GM12878 (cell line): ENCODE measurements around the gene PROCA1. TPM values are rescaled to one million over a fixed set of nuclear protein-coding genes. Genes with fewer than 3 reads are reported as not detected.

Source experiments
- ATAC-seq: fragments of 200-7000 bp; cut with Tn5 transposase; 3 replicates; pipeline ENCODE4 v1.9.1; 2020; ENCODE audit warnings: mild to moderate bottlenecking, moderate library complexity
- BruUV-seq: library from RNA; stranded (reverse); fragments of 400-500 nt; replicated peaks from 2 replicates; lab custom pipeline; 2021; lab: Mats Ljungman, UMichigan
- CTCF ChIA-PET: fragments of 300-600 bp; sonication (Branson Sonifier 250); formaldehyde crosslinking; extraction: SDS; loops from one replicate; lab custom pipeline; 2021; ENCODE audit warnings: inconsistent platforms; lab: Yijun Ruan, JAX
- POLR2A ChIA-PET: fragments of 350-600 bp; formaldehyde crosslinking; extraction: SDS; loops from one replicate; lab custom pipeline; 2021; ENCODE audit warnings: inconsistent platforms; lab: Charles Lee
- RAD21 ChIA-PET: fragments of 300-600 bp; sonication (Branson Sonifier 250); formaldehyde crosslinking; loops from one replicate; lab custom pipeline; 2023; ENCODE audit warnings: antibody characterized with exemption; ENCODE audit not compliant: unreplicated experiment; lab: Charles Lee
- SMC1A ChIA-PET: fragments of 300-600 bp; sonication (Branson Sonifier 250); formaldehyde crosslinking; loops from one replicate; lab custom pipeline; 2023; ENCODE audit not compliant: unreplicated experiment, uncharacterized antibody; lab: Charles Lee
- DNase-seq: peaks from one replicate; pipeline ENCODE4 v3.0.0-alpha.2; 2011; ENCODE audit warnings: low read depth, low spot score
- FAIRE-seq: peaks from 3 replicates; lab custom pipeline; 2011; peaks lifted over from hg19 to GRCh38; lab: Jason Lieb, UNC
- H2AFZ ChIP-seq: 2 replicates; pipeline ENCODE4 v1.6.0; 2011; ENCODE audit warnings: low read depth, low read length, control low read depth; ENCODE audit not compliant: control insufficient read depth
- H3K27ac ChIP-seq: 2 replicates; pipeline ENCODE4 v1.5.1; 2011; ENCODE audit warnings: control low read depth; ENCODE audit not compliant: control insufficient read depth, insufficient read depth
- H3K27me3 ChIP-seq, 2 experiments: replicated peaks in 1 of 2; 2 replicates each; pipeline versions ENCODE4 v1.6.0 to v1.6.1; 2011; ENCODE audit warnings: low read length in 1 of 2; ENCODE audit not compliant: control insufficient read depth in 2 of 2, insufficient read depth in 2 of 2
- H3K36me3 ChIP-seq, 2 experiments: 2 replicates each; pipeline ENCODE4 v1.5.1; 2011; ENCODE audit warnings: low read length in 1 of 2; ENCODE audit not compliant: control insufficient read depth in 2 of 2, insufficient read depth in 2 of 2
- H3K4me1 ChIP-seq: 2 replicates; pipeline ENCODE4 v1.6.1; 2011; ENCODE audit warnings: mild to moderate bottlenecking, low read length, moderate library complexity, mixed read lengths; ENCODE audit not compliant: control insufficient read depth, insufficient read depth
- H3K4me2 ChIP-seq: 2 replicates; pipeline ENCODE4 v1.6.0; 2011; ENCODE audit warnings: control low read depth; ENCODE audit not compliant: control insufficient read depth, insufficient read depth
- H3K4me3 ChIP-seq: fragments of 200-600 bp; sonication (generic); 2 replicates; pipeline ENCODE4 v1.5.1; 2016
- H3K79me2 ChIP-seq: 2 replicates; pipeline ENCODE4 v1.6.0; 2011; ENCODE audit warnings: low read length; ENCODE audit not compliant: control insufficient read depth, insufficient read depth
- H3K9ac ChIP-seq: 2 replicates; pipeline ENCODE4 v1.8.0; 2011; ENCODE audit warnings: low read length, control low read depth, mixed read lengths; ENCODE audit not compliant: control insufficient read depth, insufficient read depth
- H3K9me3 ChIP-seq: replicated peaks from 3 replicates; pipeline ENCODE4 v1.5.1; 2011; ENCODE audit warnings: mild to moderate bottlenecking, low read length; ENCODE audit not compliant: control insufficient read depth, insufficient read depth
- H4K20me1 ChIP-seq: 2 replicates; pipeline ENCODE4 v1.6.0; 2011; ENCODE audit not compliant: control insufficient read depth, insufficient read depth
- SREBF2 ChIP-seq: IDR thresholded peaks from 2 replicates; pipeline ENCODE4 v1.6.1; 2012; ENCODE audit warnings: mild to moderate bottlenecking, low read length
- ZNF207 ChIP-seq: fragments of 450-650 bp; IDR thresholded peaks from 2 replicates; pipeline ENCODE4 v1.6.1; 2014; ENCODE audit warnings: antibody characterized with exemption, mild to moderate bottlenecking, borderline replicate concordance
- WGBS: methylation state at CpG from one replicate; pipeline ENCODE4 v1.1.6; 2016; ENCODE audit warnings: low lambda C conversion rate; ENCODE audit not compliant: insufficient replicate concordance, insufficient coverage; ENCODE audit errors: missing lambda C conversion rate; 5-methylcytosine and 5-hydroxymethylcytosine counted together
- in situ Hi-C: fragments of 300-500 bp; cut with MboI; formaldehyde crosslinking; loops from 9 replicates; pipeline ENCODE4 v1.14.3; 2018; ENCODE audit warnings: mixed read lengths
- intact Hi-C: fragments of 100-400 bp; cut with micrococcal nuclease; formaldehyde crosslinking; loops from one replicate; pipeline ENCODE4 v1.14.2; 2022; ENCODE audit not compliant: unreplicated experiment
- polyA plus RNA-seq, 11 experiments: library from polyadenylated mRNA; depleted of rRNA in 4 of 11; unstranded in 6 of 11; stranded (reverse) in 5 of 11; fragments of >200 nt; fragmentation: Nextera tagmentation in 4 of 11; fragmentation: Illumina TruSeq in 1 of 11; extraction: Ambion mirVana in 4 of 11; extraction: Trizol in 1 of 11; gene quantifications; 1 replicate in 1 of 11; 2 replicates in 10 of 11; pipeline versions ENCODE4 v1.2.1 to v1.2.3, GENCODE V29; 2011 to 2016; ENCODE audit warnings: inconsistent platforms in 2 of 11, missing spikeins in 2 of 11, low read depth in 1 of 11
- total RNA-seq, 4 experiments: library from RNA; depleted of rRNA in 3 of 4; stranded (reverse); fragments of >200 nt in 3 of 4; fragmentation: Illumina TruSeq in 1 of 4; extraction: Trizol in 1 of 4; gene quantifications; 2 replicates each; pipeline versions ENCODE4 v1.2.1 to v1.2.3, GENCODE V29; 2013 to 2021
- TF ChIP-seq, protein P1 (sequence below): IDR thresholded peaks from 2 replicates; pipeline ENCODE4 v1.6.1; 2011; ENCODE audit warnings: borderline replicate concordance, low read depth, mild to moderate bottlenecking, moderate library complexity, mixed read lengths, low read length; ENCODE audit not compliant: insufficient read depth; ENCODE audit errors: extremely low read length
- TF ChIP-seq, protein P2 (sequence below): fragments of 450-650 bp; formaldehyde crosslinking; IDR thresholded peaks from 2 replicates; pipeline ENCODE4 v1.5.0; 2022; ENCODE audit warnings: mild to moderate bottlenecking, missing genetic modification characterization

PROCA1 gene
- total and polyA plus RNA-seq, 10 of the 15 experiments (the other 5 are each of a cell fraction or from before 2014, with no cell fraction given), result 0.35 to 4.8 (median 1.4) TPM

DNA sequence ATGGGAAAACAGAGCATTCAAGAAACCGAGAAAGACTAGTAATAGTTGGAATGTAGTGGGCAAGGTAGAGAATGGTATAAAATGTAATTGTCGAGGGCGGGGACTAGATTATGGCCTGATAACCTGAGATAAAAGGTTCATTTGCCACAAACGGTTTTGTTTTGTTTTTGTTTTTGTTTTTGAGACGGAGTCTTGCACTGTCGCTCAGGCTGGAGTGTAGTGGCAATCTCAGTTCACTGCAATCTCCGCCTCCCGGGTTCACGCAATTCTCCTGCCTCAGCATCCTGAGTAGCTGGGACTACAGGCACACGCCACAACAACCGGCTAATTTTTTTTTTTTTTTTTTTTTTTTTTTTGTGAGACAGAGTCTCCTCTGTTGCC is 18.3 kb upstream of the PROCA1 start:
- RAD21 ChIA-PET, result interaction anchor here (0.7 to 6.8 kb wide), 5 partner anchors 10 to 172 kb away, joined by 3 to 375 read pairs (median 7); partner anchors contain the start of genes RPL23A and TRAF4
- Histone ChIP-seq H3K4me3 (no peak overlapping the region), H4K20me1 (no peaks in the 10 kb centered on the region), H3K9me3 (peaks cover 1% of the 10 kb centered on the region; the same call in 1 of the 3 replicates), H3K27ac (no peak overlapping the region), H3K36me3 (peaks cover 2 to 3% of the 10 kb centered on the region in 2 experiments; a peak in 2 of 4 replicates), H2AFZ (no peak overlapping the region), H3K27me3 (no peaks in the 10 kb centered on the region), H3K4me1 (peaks cover 27% of the 10 kb centered on the region), H3K4me2 (no peak overlapping the region), H3K79me2 (peaks cover 8% of the 10 kb centered on the region), H3K9ac (no peak overlapping the region)
- WGBS, result 83% methylated on average over 11 of the region's 11 CpGs
- FAIRE-seq (no peak), ATAC-seq (no peak), DNase-seq (no peak)
- no TSS peak for BruUV-seq
- in situ Hi-C loops, result loop anchor here (25.0 kb wide), 1 partner anchor 1268 kb away; the partner anchor contains the start of gene KSR1
- CTCF ChIA-PET, result interaction anchor here (1.6 to 12.6 kb wide), 7 partner anchors 10 to 223 kb away, joined by 3 to 394 read pairs (median 63); partner anchors contain the start of genes DHRS13, FLOT2, PHF12 and TRAF4
- POLR2A ChIA-PET, result interaction anchor here (0.5 to 17.2 kb wide), 5 partner anchors 10 to 205 kb away, joined by 4 to 485 read pairs (median 5); partner anchors contain the start of genes RPL23A and TRAF4
- TF ChIP-seq, protein P1, sequence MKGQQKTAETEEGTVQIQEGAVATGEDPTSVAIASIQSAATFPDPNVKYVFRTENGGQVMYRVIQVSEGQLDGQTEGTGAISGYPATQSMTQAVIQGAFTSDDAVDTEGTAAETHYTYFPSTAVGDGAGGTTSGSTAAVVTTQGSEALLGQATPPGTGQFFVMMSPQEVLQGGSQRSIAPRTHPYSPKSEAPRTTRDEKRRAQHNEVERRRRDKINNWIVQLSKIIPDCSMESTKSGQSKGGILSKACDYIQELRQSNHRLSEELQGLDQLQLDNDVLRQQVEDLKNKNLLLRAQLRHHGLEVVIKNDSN, result no peak
- TF ChIP-seq ZNF207 (no peak), SREBF2 (no peak)
- TF ChIP-seq, protein P2, sequence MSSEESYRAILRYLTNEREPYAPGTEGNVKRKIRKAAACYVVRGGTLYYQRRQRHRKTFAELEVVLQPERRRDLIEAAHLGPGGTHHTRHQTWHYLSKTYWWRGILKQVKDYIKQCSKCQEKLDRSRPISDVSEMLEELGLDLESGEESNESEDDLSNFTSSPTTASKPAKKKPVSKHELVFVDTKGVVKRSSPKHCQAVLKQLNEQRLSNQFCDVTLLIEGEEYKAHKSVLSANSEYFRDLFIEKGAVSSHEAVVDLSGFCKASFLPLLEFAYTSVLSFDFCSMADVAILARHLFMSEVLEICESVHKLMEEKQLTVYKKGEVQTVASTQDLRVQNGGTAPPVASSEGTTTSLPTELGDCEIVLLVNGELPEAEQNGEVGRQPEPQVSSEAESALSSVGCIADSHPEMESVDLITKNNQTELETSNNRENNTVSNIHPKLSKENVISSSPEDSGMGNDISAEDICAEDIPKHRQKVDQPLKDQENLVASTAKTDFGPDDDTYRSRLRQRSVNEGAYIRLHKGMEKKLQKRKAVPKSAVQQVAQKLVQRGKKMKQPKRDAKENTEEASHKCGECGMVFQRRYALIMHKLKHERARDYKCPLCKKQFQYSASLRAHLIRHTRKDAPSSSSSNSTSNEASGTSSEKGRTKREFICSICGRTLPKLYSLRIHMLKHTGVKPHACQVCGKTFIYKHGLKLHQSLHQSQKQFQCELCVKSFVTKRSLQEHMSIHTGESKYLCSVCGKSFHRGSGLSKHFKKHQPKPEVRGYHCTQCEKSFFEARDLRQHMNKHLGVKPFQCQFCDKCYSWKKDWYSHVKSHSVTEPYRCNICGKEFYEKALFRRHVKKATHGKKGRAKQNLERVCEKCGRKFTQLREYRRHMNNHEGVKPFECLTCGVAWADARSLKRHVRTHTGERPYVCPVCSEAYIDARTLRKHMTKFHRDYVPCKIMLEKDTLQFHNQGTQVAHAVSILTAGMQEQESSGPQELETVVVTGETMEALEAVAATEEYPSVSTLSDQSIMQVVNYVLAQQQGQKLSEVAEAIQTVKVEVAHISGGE, result no peak
- SMC1A ChIA-PET, result interaction anchor here (3.9 to 11.3 kb wide), 3 partner anchors 15 to 167 kb away, joined by 35 to 326 read pairs (median 60); partner anchors contain the start of genes FLOT2 and TRAF4
- intact Hi-C loops, result loop anchor here (5.0 to 10.0 kb wide), 2 partner anchors 112 to 385 kb away; partner anchors contain the start of gene FAM222B
